HepG2 (cell line): ENCODE data around the gene PSMB3. TPM values are rescaled to one million over a fixed set of nuclear protein-coding genes. Genes with fewer than 3 reads are reported as not detected.

Experiments
- ELK4 ChIP-seq: sonication (generic); formaldehyde crosslinking; IDR thresholded peaks from 2 replicates; pipeline ENCODE4 v1.9.0; 2021; ENCODE audit warnings: missing genetic modification reagents, borderline replicate concordance
- ETV6 ChIP-seq: sonication (generic); formaldehyde crosslinking; conservative IDR thresholded peaks from 2 replicates; pipeline ENCODE4 v1.4.0; 2020; ENCODE audit warnings: missing genetic modification reagents
- FOXP1 ChIP-seq, 2 experiments: fragments of 450-650 bp in 1 of 2; IDR thresholded peaks; 2 replicates each; pipeline ENCODE4 v1.6.1; 2017 to 2018; ENCODE audit warnings: antibody characterized with exemption in 1 of 2
- HNF4A ChIP-seq: sonication (generic); formaldehyde crosslinking; IDR thresholded peaks from 2 replicates; pipeline ENCODE4 v1.4.0; 2020; ENCODE audit warnings: missing genetic modification reagents
- KDM4B ChIP-seq: sonication (generic); formaldehyde crosslinking; IDR thresholded peaks from 2 replicates; pipeline ENCODE4 v1.4.0; 2020; ENCODE audit warnings: missing genetic modification reagents
- MLX ChIP-seq: IDR thresholded peaks from 2 replicates; pipeline ENCODE4 v1.6.1; 2016
- NCOR1 ChIP-seq: fragments of 200-600 bp; sonication (generic); IDR thresholded peaks from 2 replicates; pipeline ENCODE4 v1.7.0; 2017; ENCODE audit warnings: antibody characterized with exemption, low read length, borderline replicate concordance
- NFYC ChIP-seq: IDR thresholded peaks from 2 replicates; pipeline ENCODE4 v1.6.1; 2016; ENCODE audit warnings: missing genetic modification reagents, missing compliant biosample characterization
- PHF8 ChIP-seq: sonication (generic); formaldehyde crosslinking; IDR thresholded peaks from 2 replicates; pipeline ENCODE4 v1.5.0; 2020; ENCODE audit warnings: missing genetic modification reagents
- POLR2AphosphoS2 ChIP-seq: IDR thresholded peaks from 2 replicates; pipeline ENCODE4 v1.6.1; 2011; ENCODE audit warnings: low read depth, low read length, improper control_type of control experiment
- POLR2AphosphoS5 ChIP-seq: IDR thresholded peaks from 2 replicates; pipeline ENCODE4 v1.6.1; 2012; ENCODE audit warnings: low read depth, low read length
- RBAK ChIP-seq: sonication (generic); formaldehyde crosslinking; IDR thresholded peaks from 2 replicates; pipeline ENCODE4 v1.5.1; 2020; ENCODE audit warnings: mild to moderate bottlenecking, missing genetic modification reagents
- SALL1 ChIP-seq: sonication (generic); formaldehyde crosslinking; IDR thresholded peaks from 2 replicates; pipeline ENCODE4 v1.8.0; 2022; ENCODE audit warnings: mild to moderate bottlenecking, missing genetic modification reagents
- SCMH1 ChIP-seq: sonication (generic); formaldehyde crosslinking; IDR thresholded peaks from 2 replicates; pipeline ENCODE4 v1.9.0; 2021; ENCODE audit warnings: missing genetic modification reagents, mild to moderate bottlenecking, borderline replicate concordance
- SKI ChIP-seq: fragments of 450-650 bp; IDR thresholded peaks from one replicate; pipeline ENCODE4 v1.6.1; 2018; ENCODE audit warnings: mild to moderate bottlenecking; ENCODE audit not compliant: partially characterized antibody
- SNRNP70 ChIP-seq: fragments of 200-400 bp; formaldehyde crosslinking; IDR thresholded peaks from 2 replicates; pipeline ENCODE4 v1.6.1; 2017; ENCODE audit warnings: mild to moderate bottlenecking, low read depth, low read length, moderate library complexity
- SP1 ChIP-seq, 2 experiments: fragments of 450-650 bp in 1 of 2; sonication (generic) in 1 of 2; formaldehyde crosslinking in 1 of 2; IDR thresholded peaks; 2 replicates each; pipeline versions ENCODE4 v1.4.0 to v1.6.1; 2016 to 2020; ENCODE audit warnings: missing genetic modification reagents in 1 of 2
- SP140L ChIP-seq: sonication (generic); formaldehyde crosslinking; IDR thresholded peaks from 2 replicates; pipeline ENCODE4 v1.4.0; 2020; ENCODE audit warnings: missing genetic modification reagents, borderline replicate concordance
- TERF1 ChIP-seq: sonication (generic); formaldehyde crosslinking; IDR thresholded peaks from 2 replicates; pipeline ENCODE4 v1.8.0; 2022; ENCODE audit warnings: mild to moderate bottlenecking, missing genetic modification reagents, moderate library complexity
- ZBTB20 ChIP-seq: sonication (generic); formaldehyde crosslinking; IDR thresholded peaks from 2 replicates; pipeline ENCODE4 v1.8.1; 2023; ENCODE audit warnings: missing genetic modification reagents, low read depth, mild to moderate bottlenecking, borderline replicate concordance
- ZFY ChIP-seq: sonication (generic); formaldehyde crosslinking; IDR thresholded peaks from 2 replicates; pipeline ENCODE4 v1.4.0; 2020; ENCODE audit warnings: missing genetic modification reagents
- ZNF343 ChIP-seq: sonication (generic); formaldehyde crosslinking; IDR thresholded peaks from 2 replicates; pipeline ENCODE4 v1.4.0; 2020; ENCODE audit warnings: mild to moderate bottlenecking, missing genetic modification reagents
- ZNF562 ChIP-seq: sonication (generic); formaldehyde crosslinking; IDR thresholded peaks from 2 replicates; pipeline ENCODE4 v1.8.0; 2022; ENCODE audit warnings: missing genetic modification reagents, borderline replicate concordance
- ZSCAN31 ChIP-seq: sonication (generic); formaldehyde crosslinking; IDR thresholded peaks from 2 replicates; pipeline ENCODE4 v1.5.0; 2020; ENCODE audit warnings: low read depth, mild to moderate bottlenecking, missing genetic modification reagents
- polyA plus RNA-seq, 8 experiments: library from polyadenylated mRNA; depleted of rRNA in 3 of 8; stranded (reverse) in 7 of 8; unstranded in 1 of 8; fragments of >200 nt; fragmentation: Illumina TruSeq in 4 of 8; extraction: Trizol in 4 of 8; gene quantifications; 2 replicates each; pipeline versions ENCODE4 v1.2.1 to v1.2.3, GENCODE V29; 2011 to 2016; ENCODE audit warnings: low read depth in 4 of 8, missing spikeins in 1 of 8, mixed read lengths in 1 of 8; ENCODE audit not compliant: insufficient read depth in 1 of 8
- total RNA-seq, 5 experiments: library from RNA; depleted of rRNA; stranded (reverse); fragments of >200 nt; fragmentation: Illumina TruSeq; extraction: Trizol; gene quantifications; 2 replicates each; pipeline ENCODE4 v1.2.3, GENCODE V29; 2016; ENCODE audit warnings: low read depth in 1 of 5
- TF ChIP-seq, protein P1 (sequence below): IDR thresholded peaks from 2 replicates; pipeline ENCODE4 v1.6.1; 2016; ENCODE audit warnings: missing genetic modification reagents, missing compliant biosample characterization
- TF ChIP-seq, protein P2 (sequence below), 2 experiments: IDR thresholded peaks; 2 replicates each; pipeline ENCODE4 v1.6.1; 2011 to 2012; ENCODE audit warnings: low read length in 2 of 2, borderline replicate concordance in 1 of 2, low read depth in 1 of 2, mild to moderate bottlenecking in 1 of 2, moderate library complexity in 1 of 2

The PSMB3 gene
- total and polyA plus RNA-seq, 2 of the 13 experiments (the other 11 are each of a cell fraction or from before 2014, with no cell fraction given), result 366 to 517 TPM

DNA sequence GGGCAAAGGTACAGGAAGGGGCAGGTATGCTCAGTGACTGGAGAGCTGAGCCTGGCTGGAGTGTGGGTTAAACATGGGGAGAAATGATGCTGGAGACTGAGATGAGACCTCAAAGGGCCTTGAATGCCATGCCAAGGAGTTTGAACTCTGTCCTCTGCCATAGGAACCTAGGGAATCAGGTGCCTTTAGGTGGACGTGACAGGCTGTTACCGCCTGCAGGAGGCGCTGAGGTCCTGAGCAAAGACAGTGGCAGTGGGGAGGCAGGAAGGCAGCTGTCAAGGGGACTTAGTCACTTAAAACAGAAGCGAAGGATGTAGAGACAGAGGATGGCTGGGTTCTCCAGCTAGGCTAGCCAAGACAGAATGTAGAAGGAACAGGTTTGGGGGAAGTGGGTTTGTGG lies 9.1 kb downstream of the PSMB3 start (continued):
- no peak for TF ChIP-seq POLR2AphosphoS5
- no peak for TF ChIP-seq ZBTB20
- no peak for TF ChIP-seq SCMH1 (CRISPR knock-in tag)
- TF ChIP-seq ZNF343 (CRISPR knock-in tag), result no peak
- TF ChIP-seq FOXP1 (IDR thresholded peaks at IDR 0.05), result no peak
- no peak for TF ChIP-seq FOXP1 (CRISPR knock-in tag; IDR thresholded peaks at IDR 0.05)
- no peak for TF ChIP-seq RBAK (CRISPR knock-in tag)
- TF ChIP-seq ELK4 (CRISPR knock-in tag), result no peak
- TF ChIP-seq ZSCAN31 (CRISPR knock-in tag), result no peak
- TF ChIP-seq ZFY (CRISPR knock-in tag), result no peak
- TF ChIP-seq PHF8, result 0 out of 2 replicates have a peak, but pooled peaks have one; percentile 2
- no peak for TF ChIP-seq SP140L (CRISPR knock-in tag)
- TF ChIP-seq TERF1, result no peak
- 0 out of 2 replicates have a peak, but pooled peaks have one; percentile 35 for TF ChIP-seq NCOR1
- TF ChIP-seq SKI, result no peak
- no peak for TF ChIP-seq SALL1 (CRISPR knock-in tag)
- TF ChIP-seq, protein P1, sequence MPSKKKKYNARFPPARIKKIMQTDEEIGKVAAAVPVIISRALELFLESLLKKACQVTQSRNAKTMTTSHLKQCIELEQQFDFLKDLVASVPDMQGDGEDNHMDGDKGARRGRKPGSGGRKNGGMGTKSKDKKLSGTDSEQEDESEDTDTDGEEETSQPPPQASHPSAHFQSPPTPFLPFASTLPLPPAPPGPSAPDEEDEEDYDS (CRISPR knock-in tag), result no peak
- TF ChIP-seq POLR2AphosphoS2, result no peak
- TF ChIP-seq ZNF562 (CRISPR knock-in tag), result no peak
- TF ChIP-seq SNRNP70, result no peak
- TF ChIP-seq MLX (CRISPR knock-in tag), result no peak
- TF ChIP-seq HNF4A (CRISPR knock-in tag), result peak; percentile 62; the same call in 1 of the 2 replicates
- TF ChIP-seq ETV6 (CRISPR knock-in tag), result no peak
- no peak for TF ChIP-seq NFYC
- TF ChIP-seq, protein P2, sequence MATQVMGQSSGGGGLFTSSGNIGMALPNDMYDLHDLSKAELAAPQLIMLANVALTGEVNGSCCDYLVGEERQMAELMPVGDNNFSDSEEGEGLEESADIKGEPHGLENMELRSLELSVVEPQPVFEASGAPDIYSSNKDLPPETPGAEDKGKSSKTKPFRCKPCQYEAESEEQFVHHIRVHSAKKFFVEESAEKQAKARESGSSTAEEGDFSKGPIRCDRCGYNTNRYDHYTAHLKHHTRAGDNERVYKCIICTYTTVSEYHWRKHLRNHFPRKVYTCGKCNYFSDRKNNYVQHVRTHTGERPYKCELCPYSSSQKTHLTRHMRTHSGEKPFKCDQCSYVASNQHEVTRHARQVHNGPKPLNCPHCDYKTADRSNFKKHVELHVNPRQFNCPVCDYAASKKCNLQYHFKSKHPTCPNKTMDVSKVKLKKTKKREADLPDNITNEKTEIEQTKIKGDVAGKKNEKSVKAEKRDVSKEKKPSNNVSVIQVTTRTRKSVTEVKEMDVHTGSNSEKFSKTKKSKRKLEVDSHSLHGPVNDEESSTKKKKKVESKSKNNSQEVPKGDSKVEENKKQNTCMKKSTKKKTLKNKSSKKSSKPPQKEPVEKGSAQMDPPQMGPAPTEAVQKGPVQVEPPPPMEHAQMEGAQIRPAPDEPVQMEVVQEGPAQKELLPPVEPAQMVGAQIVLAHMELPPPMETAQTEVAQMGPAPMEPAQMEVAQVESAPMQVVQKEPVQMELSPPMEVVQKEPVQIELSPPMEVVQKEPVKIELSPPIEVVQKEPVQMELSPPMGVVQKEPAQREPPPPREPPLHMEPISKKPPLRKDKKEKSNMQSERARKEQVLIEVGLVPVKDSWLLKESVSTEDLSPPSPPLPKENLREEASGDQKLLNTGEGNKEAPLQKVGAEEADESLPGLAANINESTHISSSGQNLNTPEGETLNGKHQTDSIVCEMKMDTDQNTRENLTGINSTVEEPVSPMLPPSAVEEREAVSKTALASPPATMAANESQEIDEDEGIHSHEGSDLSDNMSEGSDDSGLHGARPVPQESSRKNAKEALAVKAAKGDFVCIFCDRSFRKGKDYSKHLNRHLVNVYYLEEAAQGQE (IDR thresholded peaks at IDR 0.05; ENCODE audit: borderline replicate concordance in 1 of 2, low read depth in 1 of 2, low read length in 2 of 2), result no peak
- no peak for TF ChIP-seq KDM4B (CRISPR knock-in tag)
- no peak for TF ChIP-seq SP1 (IDR thresholded peaks at IDR 0.05)
- no peak for TF ChIP-seq SP1 (CRISPR knock-in tag; IDR thresholded peaks at IDR 0.05)
